Measurements from ENCODE around the gene CASP5.

Gene CASP5

DNA sequence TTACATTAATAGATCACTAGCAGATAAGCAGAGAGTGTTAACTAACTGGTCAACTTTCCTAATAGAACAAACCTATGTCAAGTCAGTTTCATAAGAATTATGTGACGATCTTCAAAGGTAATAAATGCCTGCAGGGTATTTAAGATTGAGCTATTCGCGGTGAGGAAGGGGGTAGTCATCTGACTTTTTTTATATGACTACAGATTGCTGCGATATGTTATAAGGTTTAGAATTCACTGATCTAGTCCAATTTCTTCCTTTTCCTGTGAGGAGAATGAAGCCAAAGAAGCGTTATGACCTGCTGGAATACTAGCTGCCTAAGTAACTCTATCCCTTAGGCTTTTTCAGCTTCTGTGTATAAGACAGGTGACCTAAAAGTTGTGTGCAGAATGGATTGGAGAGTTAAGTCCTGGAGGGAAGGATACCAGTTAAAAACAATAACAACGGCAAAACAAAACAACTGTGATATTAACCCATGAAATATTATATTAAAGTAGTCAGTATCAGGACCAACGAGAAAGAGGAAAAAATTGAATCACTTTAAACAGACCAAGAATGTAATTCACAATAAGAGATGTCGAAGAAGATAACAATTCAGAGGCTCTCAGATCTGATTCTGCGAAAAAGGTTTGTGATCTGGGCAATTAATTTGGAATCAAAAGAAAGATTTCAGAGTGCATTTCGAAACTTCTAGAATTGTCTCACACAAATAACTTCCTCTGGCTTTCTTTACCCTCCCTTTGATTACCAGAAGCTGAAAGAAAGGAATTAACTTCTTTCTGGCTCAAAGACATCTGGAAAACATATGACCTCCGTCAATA, 55.2 kb downstream of the CASP5 start:
- DNase-seq (ENCODE audit: low spot score), result no peak
- in situ Hi-C loops (cut with MboI; ENCODE audit: low pct_unique_long_range_greater_than_20kb, low sequenced_read_pairs, unreplicated experiment), result no loop called here
- TF ChIP-seq, protein P1, sequence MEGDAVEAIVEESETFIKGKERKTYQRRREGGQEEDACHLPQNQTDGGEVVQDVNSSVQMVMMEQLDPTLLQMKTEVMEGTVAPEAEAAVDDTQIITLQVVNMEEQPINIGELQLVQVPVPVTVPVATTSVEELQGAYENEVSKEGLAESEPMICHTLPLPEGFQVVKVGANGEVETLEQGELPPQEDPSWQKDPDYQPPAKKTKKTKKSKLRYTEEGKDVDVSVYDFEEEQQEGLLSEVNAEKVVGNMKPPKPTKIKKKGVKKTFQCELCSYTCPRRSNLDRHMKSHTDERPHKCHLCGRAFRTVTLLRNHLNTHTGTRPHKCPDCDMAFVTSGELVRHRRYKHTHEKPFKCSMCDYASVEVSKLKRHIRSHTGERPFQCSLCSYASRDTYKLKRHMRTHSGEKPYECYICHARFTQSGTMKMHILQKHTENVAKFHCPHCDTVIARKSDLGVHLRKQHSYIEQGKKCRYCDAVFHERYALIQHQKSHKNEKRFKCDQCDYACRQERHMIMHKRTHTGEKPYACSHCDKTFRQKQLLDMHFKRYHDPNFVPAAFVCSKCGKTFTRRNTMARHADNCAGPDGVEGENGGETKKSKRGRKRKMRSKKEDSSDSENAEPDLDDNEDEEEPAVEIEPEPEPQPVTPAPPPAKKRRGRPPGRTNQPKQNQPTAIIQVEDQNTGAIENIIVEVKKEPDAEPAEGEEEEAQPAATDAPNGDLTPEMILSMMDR (IDR thresholded peaks at IDR 0.05; ENCODE audit: extremely low read depth, insufficient read depth, missing control alignments), result no peak

DNA sequence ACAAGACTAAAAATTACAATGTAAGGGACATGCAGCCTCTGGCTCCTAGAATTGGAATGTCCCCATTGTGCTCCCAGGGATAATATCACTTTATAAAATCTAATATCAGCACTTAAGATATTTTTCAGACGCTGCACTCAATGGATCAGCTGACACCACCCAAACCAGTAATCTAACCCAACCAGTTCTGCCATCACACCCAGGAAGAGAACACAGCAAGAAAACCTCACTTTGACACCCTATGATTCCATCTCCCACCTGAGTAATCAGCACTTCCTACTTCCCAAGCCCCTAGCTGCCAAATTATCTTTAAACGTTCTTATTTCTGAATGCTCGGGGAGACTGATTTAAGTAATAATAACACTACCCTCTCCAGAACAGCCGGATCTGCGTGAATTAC, 57.2 kb downstream of the CASP5 start:
- DNase-seq (ENCODE audit: low spot score), result no peak
- in situ Hi-C loops (cut with MboI; ENCODE audit: low pct_unique_long_range_greater_than_20kb, low sequenced_read_pairs, unreplicated experiment), result no loop called here
- TF ChIP-seq, protein P1 (IDR thresholded peaks at IDR 0.05; ENCODE audit: extremely low read depth, insufficient read depth, missing control alignments), result no peak

DNA sequence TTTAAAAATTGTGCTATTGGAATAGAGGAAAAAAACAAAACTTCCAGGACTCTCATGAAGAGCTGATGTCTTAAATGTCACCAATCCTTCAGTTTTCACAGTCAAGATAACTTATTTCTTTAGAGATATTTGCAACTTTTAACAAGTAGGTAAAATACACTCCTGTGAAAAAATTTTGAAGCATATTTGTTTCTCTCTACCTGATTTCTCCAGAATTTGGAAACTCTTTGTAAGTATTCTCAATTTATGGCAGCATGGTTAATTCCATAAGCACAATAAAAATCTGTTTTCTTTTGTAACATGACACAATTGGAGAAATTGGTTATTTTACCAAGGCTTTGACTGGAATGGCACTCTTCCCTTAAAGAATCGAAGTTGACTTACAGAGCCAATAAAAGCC, 58.7 kb downstream of the CASP5 start:
- TF ChIP-seq, protein P1 (IDR thresholded peaks at IDR 0.05; ENCODE audit: extremely low read depth, insufficient read depth, missing control alignments), result no peak
- no peak for DNase-seq (ENCODE audit: low spot score)
- in situ Hi-C loops (cut with MboI; ENCODE audit: low pct_unique_long_range_greater_than_20kb, low sequenced_read_pairs, unreplicated experiment), result no loop called here

DNA sequence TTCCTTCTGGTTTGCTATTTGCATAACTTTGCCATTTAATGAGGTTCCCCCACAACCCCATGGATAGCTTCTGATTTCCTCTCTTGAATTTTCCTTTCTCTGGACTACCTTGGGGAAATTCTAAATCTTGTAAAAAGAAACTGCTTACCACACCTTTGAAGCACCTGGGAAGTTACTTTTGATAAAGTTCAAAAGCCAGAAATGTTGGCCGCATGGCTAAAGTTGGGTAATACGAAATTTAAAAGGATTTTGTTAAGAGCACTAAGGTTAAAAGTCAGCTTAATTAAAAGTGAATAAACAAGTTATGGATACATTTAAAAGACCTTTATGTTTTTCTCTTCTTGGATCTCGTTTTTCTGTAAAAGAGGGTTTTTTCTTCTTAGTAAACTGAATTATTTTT, 60.1 kb downstream of the CASP5 start:
- no peak for DNase-seq (ENCODE audit: low spot score)
- TF ChIP-seq, protein P1 (IDR thresholded peaks at IDR 0.05; ENCODE audit: extremely low read depth, insufficient read depth, missing control alignments), result no peak
- in situ Hi-C loops (cut with MboI; ENCODE audit: low pct_unique_long_range_greater_than_20kb, low sequenced_read_pairs, unreplicated experiment), result no loop called here

DNA sequence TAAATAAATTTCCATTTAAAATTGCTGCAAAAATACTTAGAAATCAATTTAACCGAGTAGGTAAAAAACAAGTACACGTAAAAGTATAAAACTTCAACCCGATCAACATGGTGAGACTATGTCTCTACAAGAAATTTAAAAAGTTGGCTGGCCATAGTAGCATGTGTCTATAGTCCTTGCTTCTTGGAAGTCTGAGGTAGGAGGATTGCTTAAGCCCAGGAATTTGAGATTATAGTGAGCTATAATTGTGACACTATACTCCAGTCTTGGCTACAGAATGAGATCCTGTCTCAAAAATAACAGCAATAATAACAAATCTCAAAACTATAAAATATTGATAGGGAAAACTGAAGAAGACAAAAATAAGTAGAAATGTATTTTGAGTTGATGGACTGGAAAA, 65.7 kb downstream of the CASP5 start:
- TF ChIP-seq, protein P1 (IDR thresholded peaks at IDR 0.05; ENCODE audit: extremely low read depth, insufficient read depth, missing control alignments), result no peak
- in situ Hi-C loops (cut with MboI; ENCODE audit: low pct_unique_long_range_greater_than_20kb, low sequenced_read_pairs, unreplicated experiment), result no loop called here
- no peak for DNase-seq (ENCODE audit: low spot score)

DNA sequence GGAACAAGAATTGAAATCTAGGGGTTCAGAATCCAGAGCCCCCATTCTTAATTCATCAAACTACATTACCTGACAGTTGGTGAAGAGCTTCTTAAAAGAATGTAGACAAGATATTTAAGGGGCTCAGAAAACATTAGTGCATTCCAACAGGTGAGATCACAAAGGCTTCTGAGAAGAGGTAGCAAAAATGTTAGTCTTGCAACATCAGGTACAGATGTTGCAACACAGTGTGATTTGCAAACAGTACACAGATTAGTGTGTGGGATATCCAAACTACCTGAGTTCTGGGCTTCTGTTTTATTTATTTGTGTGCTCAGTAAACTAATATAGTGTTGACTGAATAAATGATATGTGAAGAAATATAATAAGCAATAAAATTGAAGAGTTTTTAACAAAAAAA, 66.4 kb downstream of the CASP5 start:
- TF ChIP-seq, protein P1 (IDR thresholded peaks at IDR 0.05; ENCODE audit: extremely low read depth, insufficient read depth, missing control alignments), result no peak
- no peak for DNase-seq (ENCODE audit: low spot score)
- in situ Hi-C loops (cut with MboI; ENCODE audit: low pct_unique_long_range_greater_than_20kb, low sequenced_read_pairs, unreplicated experiment), result no loop called here
